Heart left ventricle (tissue), 16 donors: Measurements from ENCODE around the gene USP34. TPM values are rescaled to one million over a fixed set of nuclear protein-coding genes. Genes with fewer than 3 reads are reported as not detected.
"Not testable (repeated sequence)": the region's sequence is repeated elsewhere in the genome, so short reads cannot be mapped to it uniquely, and the experiment has no call there.

ENCODE experiments used
- ATAC-seq, 4 donors: fragments of 200-7000 bp; cut with Tn5 transposase; one replicate each; pipeline ENCODE4 v1.9.1; 2020 to 2022; ENCODE audit warnings: moderate library complexity in 4 of 4, mild to moderate bottlenecking in 3 of 4, moderate number of reproducible peaks in 1 of 4
- DNase-seq, 5 donors: peaks; one replicate each; pipeline ENCODE4 v3.0.0-alpha.2; 2020
- H3K27ac ChIP-seq, 12 donors: fragments of 200-600 bp; sonication (generic) in 4 of 12; one replicate each; pipeline versions ENCODE4 v1.5.0 to v1.8.0; 2016 to 2022; ENCODE audit warnings: mild to moderate bottlenecking in 2 of 12
- H3K27me3 ChIP-seq, 9 donors: fragments of 200-600 bp; sonication (generic) in 2 of 9; one replicate each; pipeline versions ENCODE4 v1.5.1 to v1.8.0; 2016 to 2022; ENCODE audit warnings: mild to moderate bottlenecking in 3 of 9
- H3K36me3 ChIP-seq, 9 donors: fragments of 200-600 bp; sonication (generic) in 2 of 9; one replicate each; pipeline versions ENCODE4 v1.5.0 to v1.8.0; 2018 to 2022; ENCODE audit warnings: mild to moderate bottlenecking in 2 of 9
- H3K4me1 ChIP-seq, 12 donors: fragments of 200-600 bp; sonication (generic) in 4 of 12; one replicate each; pipeline versions ENCODE4 v1.5.0 to v1.8.0; 2016 to 2022; ENCODE audit warnings: mild to moderate bottlenecking in 3 of 12
- H3K4me3 ChIP-seq, 12 donors: fragments of 200-600 bp; sonication (generic) in 4 of 12; one replicate each; pipeline versions ENCODE4 v1.5.0 to v1.8.0; 2017 to 2022; ENCODE audit warnings: mild to moderate bottlenecking in 9 of 12, moderate library complexity in 4 of 12
- H3K9me3 ChIP-seq, 12 donors: fragments of 200-600 bp; sonication (generic) in 4 of 12; one replicate each; pipeline versions ENCODE4 v1.5.0 to v1.8.0; 2016 to 2022; ENCODE audit warnings: mild to moderate bottlenecking in 1 of 12
- POLR2A ChIP-seq, 2 donors: fragments of 450-650 bp; IDR thresholded peaks; one replicate each; pipeline ENCODE4 v1.6.1; 2017; ENCODE audit warnings: antibody characterized with exemption in 2 of 2, mild to moderate bottlenecking in 2 of 2, moderate library complexity in 2 of 2
- WGBS, 4 donors: extraction: QIAGEN DNeasy Blood & Tissue Kit in 2 of 4; methylation state at CpG; one replicate each; pipeline versions ENCODE4 v1.1.5 to v1.1.7; 2013 to 2018; 5-methylcytosine and 5-hydroxymethylcytosine counted together
- intact Hi-C, 10 donors: fragments of 100-400 bp; cut with DNase I; formaldehyde crosslinking; loops; one replicate each; pipeline versions ENCODE4 v1.11.1 to v1.14.2; 2022
- polyA plus RNA-seq, 2 donors: library from polyadenylated mRNA; stranded (reverse); fragments of 200-250 nt; gene quantifications; one replicate each; pipeline ENCODE4 v1.2.3, GENCODE V29; 2013
- total RNA-seq, 9 donors: library from RNA; depleted of rRNA in 2 of 9; stranded (reverse); fragments of >200 nt in 2 of 9; fragmentation: NEBNext Ultra II Directional in 3 of 9; extraction: Animal tissue kit (Norgen Biotek cat#: 25700) in 3 of 9; gene quantifications; one replicate each; pipeline versions ENCODE4 v1.1.0 to v1.2.4, GENCODE V29; 2016 to 2023
- TF ChIP-seq, protein P1 (sequence below), 12 donors: fragments of 200-600 bp; sonication (generic) in 4 of 12; IDR thresholded peaks; one replicate each; pipeline versions ENCODE4 v1.5.0 to v1.8.0; 2018 to 2022; ENCODE audit warnings: antibody characterized with exemption in 12 of 12, mild to moderate bottlenecking in 5 of 12
- donor health status: ischemic (EF 13 %, LVEDD 7.1; RV severe dilation, severe dysfunction).
- donor health status: healthy with polysubstance abuse.
- donor health status: DM: no; HTN: yes; CAD: no.
- donor health status: DM: no; HTN: no; CAD: no.
- donor health status: ischemic (EF 25% LVEDD 6.9; RV normal size, moderate dysfunction).
- donor health status: ischemic (EF 25% LVEDD 5.7; RV mildly dilated, moderate dysfunction).
- donor health status: healthy.
- donor health status: DM: yes; HTN: yes; CAD: no.
- donor health status: ischemic (EF 35%, LVEDD 5.7; RV mildly dilated, moderate dysfunction).
- donor health status: nonischemic (EF 11% LVEDD 7.7; RV severe dilation, severe dysfunction).
- donor health status: DM: yes; HTN: yes; CAD: no.
- donor health status: PGD.
- donor health status: ischemic (EF 29% LVEDD 5.4; RV normal size, mild dysfunction).
- donor health status: nonischemic (EF 23%, LVEDD 6.1; RV moderate dilation, normal function).

The USP34 gene
- total and polyA plus RNA-seq, 11 donors, result 33.3 to 82.8 (median 60.6) TPM

DNA sequence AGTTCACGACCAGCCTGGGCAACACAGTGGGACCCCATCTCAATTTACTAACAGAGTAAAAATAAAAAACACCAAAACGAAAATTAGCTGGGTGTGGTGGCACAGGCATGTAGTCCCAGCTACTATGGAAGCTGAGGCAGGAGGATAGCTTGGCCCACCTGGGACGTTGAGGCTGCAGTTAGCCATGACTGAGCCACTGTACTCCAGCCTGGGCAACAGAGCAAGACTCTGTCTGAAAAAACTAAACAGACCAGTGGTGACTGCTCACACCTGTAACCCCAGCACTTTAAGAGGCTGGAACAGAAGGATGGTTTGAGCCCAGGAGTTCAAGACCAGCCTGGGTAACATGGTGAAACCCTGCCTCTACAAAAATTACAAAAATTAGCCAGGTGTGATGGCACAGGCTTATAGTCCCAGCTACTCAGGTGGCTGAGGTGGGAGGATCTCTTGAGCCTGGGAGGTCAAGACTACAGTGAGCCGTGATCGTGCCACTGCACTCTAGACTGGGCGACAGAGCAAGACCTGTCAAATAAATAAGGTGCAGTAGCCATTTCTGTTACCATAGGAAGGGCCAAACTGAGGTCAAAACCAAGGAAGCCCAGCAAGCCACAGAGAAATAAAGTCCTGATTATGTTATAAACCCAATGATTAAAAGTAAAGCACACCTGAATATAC is 14.0 kb downstream of the USP34 start:
- 87 to 97% (median 91%) methylated on average over 6 of the region's 6 CpGs for WGBS, 4 donors
- ATAC-seq (peak in 3 of 4 donors; percentile 11 to 16 (median 12)), DNase-seq (no peak)
- H3K36me3 ChIP-seq, result peaks cover 0 to 4% (median 0%) of the 10 kb centered on the region in 9 donors
- no peak for TF ChIP-seq POLR2A (IDR thresholded peaks at IDR 0.05)
- TF ChIP-seq, protein P1, sequence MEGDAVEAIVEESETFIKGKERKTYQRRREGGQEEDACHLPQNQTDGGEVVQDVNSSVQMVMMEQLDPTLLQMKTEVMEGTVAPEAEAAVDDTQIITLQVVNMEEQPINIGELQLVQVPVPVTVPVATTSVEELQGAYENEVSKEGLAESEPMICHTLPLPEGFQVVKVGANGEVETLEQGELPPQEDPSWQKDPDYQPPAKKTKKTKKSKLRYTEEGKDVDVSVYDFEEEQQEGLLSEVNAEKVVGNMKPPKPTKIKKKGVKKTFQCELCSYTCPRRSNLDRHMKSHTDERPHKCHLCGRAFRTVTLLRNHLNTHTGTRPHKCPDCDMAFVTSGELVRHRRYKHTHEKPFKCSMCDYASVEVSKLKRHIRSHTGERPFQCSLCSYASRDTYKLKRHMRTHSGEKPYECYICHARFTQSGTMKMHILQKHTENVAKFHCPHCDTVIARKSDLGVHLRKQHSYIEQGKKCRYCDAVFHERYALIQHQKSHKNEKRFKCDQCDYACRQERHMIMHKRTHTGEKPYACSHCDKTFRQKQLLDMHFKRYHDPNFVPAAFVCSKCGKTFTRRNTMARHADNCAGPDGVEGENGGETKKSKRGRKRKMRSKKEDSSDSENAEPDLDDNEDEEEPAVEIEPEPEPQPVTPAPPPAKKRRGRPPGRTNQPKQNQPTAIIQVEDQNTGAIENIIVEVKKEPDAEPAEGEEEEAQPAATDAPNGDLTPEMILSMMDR (IDR thresholded peaks at IDR 0.05), result no peak
- H3K9me3 ChIP-seq, result no peaks in the 10 kb centered on the region
- intact Hi-C loops, result no loop called here
- peak overlapping the region in 10 of 12 donors; percentile 8 to 82 (median 50) for H3K27ac ChIP-seq
- peaks cover 0 to 52% (median 31%) of the 10 kb centered on the region in 12 donors for H3K4me1 ChIP-seq
- H3K27me3 ChIP-seq, result no peaks in the 10 kb centered on the region
- no peak overlapping the region for H3K4me3 ChIP-seq

DNA sequence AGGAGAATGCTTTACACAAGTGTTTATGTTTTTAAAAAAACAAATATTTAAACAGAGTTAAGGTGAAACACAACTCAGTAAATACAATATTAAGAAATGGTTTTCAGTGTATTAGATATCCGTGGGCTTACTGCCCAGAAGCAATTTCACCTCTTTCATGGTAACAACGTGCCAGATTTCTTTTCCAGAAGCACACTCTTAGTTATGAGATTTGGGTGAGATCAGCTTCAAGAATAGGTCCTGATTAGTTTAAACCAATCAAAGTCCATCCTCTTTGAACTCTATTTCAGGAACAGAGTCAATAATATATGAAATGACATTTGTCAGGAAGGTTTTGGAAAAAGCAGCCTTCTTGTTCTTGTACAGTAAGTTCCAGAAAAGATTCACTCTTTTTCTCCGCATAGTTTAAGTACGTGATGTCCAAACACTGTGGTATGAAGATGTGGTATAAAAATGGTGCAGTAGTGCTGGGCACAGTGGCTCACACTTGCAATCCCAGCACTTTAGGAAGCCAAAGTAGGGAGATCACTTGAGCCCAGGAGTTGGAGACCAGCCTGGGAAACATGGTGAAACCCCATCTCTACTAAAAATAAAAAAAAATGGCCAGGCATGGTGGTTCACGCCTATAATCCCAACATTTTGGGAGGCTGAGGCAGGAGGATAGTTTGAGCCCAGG is 14.7 kb downstream of the USP34 start:
- Histone ChIP-seq H3K4me3 (no peak overlapping the region), H3K27me3 (no peaks in the 10 kb centered on the region), H3K36me3 (peaks cover 0 to 4% (median 0%) of the 10 kb centered on the region in 9 donors), H3K4me1 (peaks cover 0 to 52% (median 31%) of the 10 kb centered on the region in 12 donors), H3K27ac (peak overlapping the region in 11 of 12 donors; percentile 8 to 82 (median 50)), H3K9me3 (no peaks in the 10 kb centered on the region)
- intact Hi-C loops, result no loop called here
- 52 to 57% (median 57%) methylated on average over 5 of the region's 5 CpGs for WGBS, 4 donors
- ATAC-seq, result peak in 3 of 4 donors; percentile 53 to 72 (median 62)
- DNase-seq, result no peak
- TF ChIP-seq, protein P1 (IDR thresholded peaks at IDR 0.05), result no peak
- TF ChIP-seq POLR2A (IDR thresholded peaks at IDR 0.05), result no peak

- H3K9me3 ChIP-seq, H3K36me3 ChIP-seq, DNase-seq, H3K4me3 ChIP-seq, ATAC-seq, H3K27ac ChIP-seq, intact Hi-C loops, H3K27me3 ChIP-seq: not testable (repeated sequence)
- peaks cover 1 to 45% (median 29%) of the 10 kb centered on the region in 12 donors for H3K4me1 ChIP-seq
- WGBS, 4 donors, result 97 to 98% (median 98%) methylated on average over 5 to 8 of the region's 8 CpGs
Measured at GRCh38 chr2:61454972-61455371, 15.9 kb downstream of the USP34 start.

DNA sequence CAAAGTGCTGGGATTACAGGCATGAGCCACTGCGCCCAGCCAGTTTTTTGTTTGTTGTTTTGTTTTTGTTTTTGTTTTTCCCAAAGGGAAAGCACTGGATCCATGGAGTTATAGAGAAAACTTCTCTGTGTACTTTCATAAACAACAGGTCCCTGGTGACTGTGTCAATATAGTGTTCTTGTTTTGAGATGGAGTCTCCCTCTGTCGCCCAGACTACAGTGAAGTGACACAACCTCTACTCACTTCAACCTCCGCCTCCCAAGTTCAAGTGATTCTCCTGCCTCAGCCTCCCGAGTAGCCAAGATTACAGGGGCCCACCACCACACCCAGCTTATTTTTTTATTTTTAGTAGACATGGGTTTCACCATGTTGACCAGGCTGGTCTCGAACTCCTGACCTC is 16.5 kb downstream of the USP34 start:
- WGBS, 4 donors, result 96 to 98% (median 97%) methylated on average over 5 of the region's 5 CpGs
- no peak overlapping the region for H3K27ac ChIP-seq
- no peaks in the 10 kb centered on the region for H3K27me3 ChIP-seq
- peaks cover 2 to 40% (median 27%) of the 10 kb centered on the region in 12 donors for H3K4me1 ChIP-seq
- ATAC-seq (no peak), DNase-seq (no peak)
- H3K36me3 ChIP-seq, result no peaks in the 10 kb centered on the region
- H3K9me3 ChIP-seq, result peaks cover 0 to 9% (median 0%) of the 10 kb centered on the region in 12 donors
- intact Hi-C loops, result no loop called here
- H3K4me3 ChIP-seq, result no peak overlapping the region
- TF ChIP-seq, protein P1 (IDR thresholded peaks at IDR 0.05), result no peak
- TF ChIP-seq POLR2A (IDR thresholded peaks at IDR 0.05), result no peak
